Transverse colon (tissue), 4 donors: ENCODE data around the gene SPACA1. TPM values are rescaled to one million over a fixed set of nuclear protein-coding genes. Genes with fewer than 3 reads are reported as not detected.
"Not testable (repeated sequence)": the region's sequence is repeated elsewhere in the genome, so short reads cannot be mapped to it uniquely, and the experiment has no call there.

Experiments
- DNase-seq: peaks from one replicate; pipeline ENCODE4 v3.0.0-alpha.2; 2019
- H3K27ac ChIP-seq, 4 donors: fragments of 200-600 bp; sonication (generic); 2 replicates each; pipeline ENCODE4 v1.5.1; 2016 to 2018; ENCODE audit warnings: inconsistent platforms in 4 of 4
- H3K27me3 ChIP-seq: fragments of 200-600 bp; sonication (generic); 2 replicates; pipeline ENCODE4 v1.5.1; 2017; ENCODE audit warnings: inconsistent platforms
- H3K36me3 ChIP-seq, 4 donors: fragments of 200-600 bp; sonication (generic); 2 replicates each; pipeline ENCODE4 v1.5.1; 2017 to 2019; ENCODE audit warnings: inconsistent platforms in 4 of 4
- H3K4me1 ChIP-seq, 4 donors: fragments of 200-600 bp; sonication (generic); 2 replicates each; pipeline ENCODE4 v1.5.1; 2017 to 2020; ENCODE audit warnings: inconsistent platforms in 4 of 4
- H3K4me3 ChIP-seq, 4 donors: fragments of 200-600 bp; sonication (generic); 1 replicate in 1 of 4; 2 replicates in 3 of 4; pipeline versions ENCODE4 v1.5.1 to v1.6.1; 2017 to 2019; ENCODE audit warnings: inconsistent platforms in 4 of 4
- H3K9me3 ChIP-seq, 2 donors: fragments of 200-600 bp; sonication (generic); 2 replicates each; pipeline ENCODE4 v1.5.1; 2017 to 2019; ENCODE audit warnings: inconsistent platforms in 2 of 2
- EP300 ChIP-seq: sonication (generic); formaldehyde crosslinking; IDR thresholded peaks from one replicate; pipeline ENCODE4 v1.6.1; 2017; ENCODE audit warnings: antibody characterized with exemption, low read depth
- POLR2A ChIP-seq: fragments of 450-650 bp; IDR thresholded peaks from one replicate; pipeline ENCODE4 v1.6.1; 2016; ENCODE audit warnings: antibody characterized with exemption, mild to moderate bottlenecking, moderate library complexity
- POLR2AphosphoS5 ChIP-seq, 3 donors: sonication (generic); formaldehyde crosslinking; IDR thresholded peaks; one replicate each; pipeline ENCODE4 v1.6.1; 2016; ENCODE audit warnings: antibody characterized with exemption in 3 of 3
- WGBS, 2 donors: methylation state at CpG; one replicate each; pipeline ENCODE4 v1.1.5; 2018; ENCODE audit warnings: low coverage in 1 of 2; 5-methylcytosine and 5-hydroxymethylcytosine counted together
- in situ Hi-C, 4 donors: fragments of 200-750 bp; cut with MboI; loops; one replicate each; pipeline versions ENCODE4 v1.15.0 to v1.15.1; 2017; ENCODE audit warnings: low sequenced_read_pairs in 3 of 4, low pct_ligation_motif_present in 1 of 4, low pct_unique_long_range_greater_than_20kb in 1 of 4
- intact Hi-C: fragments of 100-400 bp; cut with DNase I; formaldehyde crosslinking; loops from one replicate; pipeline ENCODE4 v1.15.1; 2023; ENCODE audit warnings: low total_unique reads
- total RNA-seq, 4 donors: library from RNA; depleted of rRNA; stranded (reverse); fragments of >200 nt; gene quantifications; one replicate each; pipeline ENCODE4 v1.1.0, GENCODE V29; 2016
- TF ChIP-seq, protein P1 (sequence below), 5 experiments: fragments of 200-600 bp in 3 of 5; fragments of 450-650 bp in 2 of 5; sonication (generic) in 3 of 5; IDR thresholded peaks; 1 replicate in 2 of 5; 2 replicates in 3 of 5; pipeline ENCODE4 v1.5.1; 2016 to 2017; ENCODE audit warnings: antibody characterized with exemption in 5 of 5, inconsistent platforms in 3 of 5, mild to moderate bottlenecking in 2 of 5, moderate library complexity in 1 of 5

SPACA1 gene
- not detected for total RNA-seq

DNA sequence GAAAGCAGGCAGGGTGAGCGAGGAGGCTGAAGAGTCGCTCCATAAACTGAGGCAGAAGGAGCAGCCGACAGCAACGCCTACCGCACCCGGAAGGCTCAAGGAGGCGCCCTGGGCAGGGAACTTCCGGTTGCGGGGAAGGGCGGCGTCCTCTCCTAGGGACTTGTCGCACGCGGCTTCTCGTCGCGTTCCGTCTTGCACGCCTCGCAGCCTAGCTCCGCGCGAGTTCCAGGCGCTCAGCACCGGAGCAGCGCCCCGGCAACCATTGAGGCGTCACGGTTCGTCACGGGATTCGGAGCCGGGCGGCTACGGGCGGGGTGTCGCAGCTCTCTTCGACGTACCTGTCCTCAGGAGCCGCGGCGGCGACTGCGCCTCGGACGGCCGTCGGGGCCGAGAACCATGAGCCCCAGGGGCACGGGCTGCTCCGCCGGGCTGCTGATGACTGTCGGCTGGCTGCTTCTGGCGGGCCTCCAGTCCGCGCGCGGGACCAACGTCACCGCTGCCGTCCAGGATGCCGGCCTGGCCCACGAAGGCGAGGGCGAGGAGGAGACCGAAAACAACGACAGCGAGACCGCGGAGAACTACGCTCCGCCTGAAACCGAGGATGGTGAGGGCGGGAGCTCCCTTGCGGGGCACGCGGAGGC is at the start of gene SPACA1:
TSS of gene SPACA1 (plus strand) at position 332 of the 641 bp plus-strand sequence. CDS start at position 397, 65 bp downstream.
- DNase-seq: no peak
- no peaks in the 10 kb centered on the region for H3K27me3 ChIP-seq
- H3K27ac ChIP-seq: no peak within 1 kb of the TSS
- WGBS, 2 donors: 86 to 89% methylated on average over 19 to 77 of the region's 77 CpGs
- peaks cover 0 to 16% (median 0%) of the 10 kb centered on the region in 4 donors for H3K4me1 ChIP-seq
- intact Hi-C loops (no loop called here), in situ Hi-C loops (no loop called here)
- H3K36me3 ChIP-seq: no peaks in the 10 kb centered on the region
- TF ChIP-seq POLR2A (no peak), EP300 (no peak), POLR2AphosphoS5 (IDR thresholded peaks at IDR 0.05) (no peak)
- TF ChIP-seq, protein P1, sequence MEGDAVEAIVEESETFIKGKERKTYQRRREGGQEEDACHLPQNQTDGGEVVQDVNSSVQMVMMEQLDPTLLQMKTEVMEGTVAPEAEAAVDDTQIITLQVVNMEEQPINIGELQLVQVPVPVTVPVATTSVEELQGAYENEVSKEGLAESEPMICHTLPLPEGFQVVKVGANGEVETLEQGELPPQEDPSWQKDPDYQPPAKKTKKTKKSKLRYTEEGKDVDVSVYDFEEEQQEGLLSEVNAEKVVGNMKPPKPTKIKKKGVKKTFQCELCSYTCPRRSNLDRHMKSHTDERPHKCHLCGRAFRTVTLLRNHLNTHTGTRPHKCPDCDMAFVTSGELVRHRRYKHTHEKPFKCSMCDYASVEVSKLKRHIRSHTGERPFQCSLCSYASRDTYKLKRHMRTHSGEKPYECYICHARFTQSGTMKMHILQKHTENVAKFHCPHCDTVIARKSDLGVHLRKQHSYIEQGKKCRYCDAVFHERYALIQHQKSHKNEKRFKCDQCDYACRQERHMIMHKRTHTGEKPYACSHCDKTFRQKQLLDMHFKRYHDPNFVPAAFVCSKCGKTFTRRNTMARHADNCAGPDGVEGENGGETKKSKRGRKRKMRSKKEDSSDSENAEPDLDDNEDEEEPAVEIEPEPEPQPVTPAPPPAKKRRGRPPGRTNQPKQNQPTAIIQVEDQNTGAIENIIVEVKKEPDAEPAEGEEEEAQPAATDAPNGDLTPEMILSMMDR (IDR thresholded peaks at IDR 0.05): no peak
- H3K9me3 ChIP-seq: no peaks in the 10 kb centered on the region
- H3K4me3 ChIP-seq: no peak within 1 kb of the TSS

GRCh38 chr6:88000713-88001112 is 46.9 kb upstream of the SPACA1 start:
- intact Hi-C loops (no loop called here), in situ Hi-C loops (no loop called here)
- Histone ChIP-seq H3K27ac (no peak overlapping the region), H3K4me3 (no peak overlapping the region), H3K27me3 (no peaks in the 10 kb centered on the region), H3K4me1 (no peaks in the 10 kb centered on the region), H3K9me3 (no peaks in the 10 kb centered on the region), H3K36me3 (no peaks in the 10 kb centered on the region)
- TF ChIP-seq POLR2AphosphoS5 (IDR thresholded peaks at IDR 0.05): no peak
- no peak for TF ChIP-seq EP300
- TF ChIP-seq, protein P1 (IDR thresholded peaks at IDR 0.05): no peak
- no peak for TF ChIP-seq POLR2A
- WGBS, 2 donors: 83% methylated on average over 1 of the region's 1 CpG; no CpG with 5 or more reads in 1 of the 2 donors
- no peak for DNase-seq

DNA sequence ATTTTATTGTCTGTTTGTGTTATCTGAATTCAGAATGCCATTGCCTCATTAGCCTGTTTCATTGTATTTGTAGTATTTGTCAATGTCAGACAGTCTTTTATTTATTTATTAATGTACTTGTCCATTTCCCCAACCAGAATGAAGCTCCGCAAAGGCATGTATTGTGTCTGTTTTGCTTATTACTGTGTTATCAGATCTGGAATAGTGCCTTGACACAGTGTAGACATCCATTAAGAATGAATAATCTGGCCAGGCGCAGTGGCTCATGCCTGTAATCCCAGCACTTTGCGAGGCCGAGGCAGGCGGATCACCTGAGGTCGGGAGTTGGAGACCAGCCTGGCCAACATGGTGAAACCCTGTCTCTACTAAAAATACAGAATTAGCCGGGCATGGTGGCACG is 46.4 kb upstream of the SPACA1 start:
- DNase-seq, intact Hi-C loops, in situ Hi-C loops, H3K4me3 ChIP-seq, H3K27ac ChIP-seq, H3K4me1 ChIP-seq, H3K9me3 ChIP-seq, H3K27me3 ChIP-seq, H3K36me3 ChIP-seq: not testable (repeated sequence)
- 91 to 100% methylated on average over 3 to 8 of the region's 8 CpGs for WGBS, 2 donors

- H3K36me3 ChIP-seq: no peaks in the 10 kb centered on the region
- 70 to 76% methylated on average over 4 of the region's 4 CpGs for WGBS, 2 donors
- in situ Hi-C loops: no loop called here
- H3K4me1 ChIP-seq: peaks cover 0 to 8% (median 3%) of the 10 kb centered on the region in 4 donors
- no peaks in the 10 kb centered on the region for H3K27me3 ChIP-seq
- no peak overlapping the region for H3K4me3 ChIP-seq
- H3K9me3 ChIP-seq: no peaks in the 10 kb centered on the region
- H3K27ac ChIP-seq: no peak overlapping the region
- TF ChIP-seq EP300: no peak
- DNase-seq: no peak
- intact Hi-C loops: no loop called here
Observed at GRCh38 chr6:88004707-88005106, 42.9 kb upstream of the SPACA1 start.

DNA sequence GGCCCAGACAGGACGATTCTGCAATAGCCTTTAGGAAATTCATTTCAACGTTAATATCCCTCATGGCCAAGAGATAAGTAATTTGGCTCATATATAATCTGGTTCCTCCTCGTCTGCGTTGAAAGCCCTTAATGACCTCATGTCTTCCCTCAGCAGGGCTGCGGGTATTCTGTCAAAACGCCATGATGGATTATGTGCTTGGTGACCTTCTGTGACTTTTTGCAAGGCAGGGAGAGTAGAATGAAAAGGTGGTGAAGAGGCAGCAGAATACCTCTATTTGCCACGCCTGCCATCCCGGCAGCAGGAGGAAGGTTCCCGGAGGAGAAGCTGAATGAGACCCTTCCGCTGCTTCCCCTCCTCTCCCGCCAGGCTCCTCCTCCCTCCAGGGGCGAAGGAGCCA is 41.1 kb upstream of the SPACA1 start:
- H3K4me1 ChIP-seq: peaks cover 0 to 8% (median 3%) of the 10 kb centered on the region in 4 donors
- H3K27me3 ChIP-seq: no peaks in the 10 kb centered on the region
- no peaks in the 10 kb centered on the region for H3K9me3 ChIP-seq
- TF ChIP-seq, protein P1 (IDR thresholded peaks at IDR 0.05): no peak
- TF ChIP-seq POLR2AphosphoS5 (IDR thresholded peaks at IDR 0.05): no peak
- TF ChIP-seq EP300: no peak
- no peak for TF ChIP-seq POLR2A
- no peak for DNase-seq
- in situ Hi-C loops: no loop called here
- intact Hi-C loops: no loop called here
- H3K4me3 ChIP-seq: no peak overlapping the region
- H3K36me3 ChIP-seq: no peaks in the 10 kb centered on the region
- no peak overlapping the region for H3K27ac ChIP-seq
- 44 to 81% methylated on average over 3 to 12 of the region's 12 CpGs for WGBS, 2 donors
